K562 (cell line): Measurements from ENCODE around the gene CLIP4. TPM values are rescaled to one million over a fixed set of nuclear protein-coding genes. Genes with fewer than 3 reads are reported as not detected.

Experiments used
- ATAC-seq: fragments of 200-7000 bp; cut with Tn5 transposase; 3 replicates; pipeline ENCODE4 v1.9.1; 2020; ENCODE audit warnings: moderate library complexity
- BruUV-seq: library from RNA; stranded (reverse); fragments of 400-500 nt; replicated peaks from 2 replicates; lab custom pipeline; 2021; lab: Mats Ljungman, UMichigan
- CTCF ChIA-PET: fragments of 300-600 bp; formaldehyde crosslinking; extraction: SDS; loops from one replicate; lab custom pipeline; 2021; ENCODE audit warnings: low intra/inter-chr PET ratio; lab: Yijun Ruan, JAX
- POLR2A ChIA-PET: fragments of 300-600, 350-650 bp; sonication (Branson Sonifier 250); formaldehyde crosslinking; extraction: SDS; loops from one replicate; lab custom pipeline; 2021; ENCODE audit warnings: antibody characterized with exemption, inconsistent platforms; lab: Yijun Ruan, JAX
- DNase-seq, 4 experiments: peaks; one replicate each; pipeline versions ENCODE4 v3.0.0 to v3.0.0-alpha.2; 2011 to 2018; ENCODE audit warnings: low spot score in 3 of 4, mixed read lengths in 3 of 4; ENCODE audit errors: extremely low read depth in 1 of 4
- FAIRE-seq: peaks from 2 replicates; lab custom pipeline; 2011; peaks lifted over from hg19 to GRCh38; lab: Jason Lieb, UNC
- H2AFZ ChIP-seq: 2 replicates; pipeline ENCODE4 v1.6.0; 2011; ENCODE audit warnings: low read depth, low read length, control low read depth, inconsistent platforms
- H3K27ac ChIP-seq: fragments of 200-600 bp; 3 replicates; pipeline ENCODE4 v1.8.0; 2011; ENCODE audit warnings: low read depth, mild to moderate bottlenecking, control low read depth, inconsistent platforms, low read length, moderate library complexity, mixed read lengths; ENCODE audit errors: extremely low read depth
- H3K27me3 ChIP-seq, 2 experiments: fragments of 300-600 bp in 1 of 2; 2 replicates in 1 of 2; 3 replicates in 1 of 2; pipeline versions ENCODE4 v1.6.0 to v1.8.0; 2011; ENCODE audit warnings: inconsistent platforms in 2 of 2, low read length in 2 of 2, mild to moderate bottlenecking in 1 of 2, mixed read lengths in 1 of 2, moderate library complexity in 1 of 2; ENCODE audit not compliant: control insufficient read depth in 2 of 2, insufficient read depth in 2 of 2
- H3K36me3 ChIP-seq: fragments of 300-600 bp; 3 replicates; pipeline ENCODE4 v1.8.0; 2011; ENCODE audit warnings: mild to moderate bottlenecking, low read length, inconsistent platforms; ENCODE audit not compliant: control insufficient read depth, insufficient read depth
- H3K4me1 ChIP-seq, 2 experiments: fragments of 200-600 bp in 1 of 2; replicated peaks in 1 of 2; 2 replicates in 1 of 2; 3 replicates in 1 of 2; pipeline versions ENCODE4 v1.5.1 to v1.8.0; 2011; ENCODE audit warnings: inconsistent platforms in 2 of 2, low read length in 2 of 2, mild to moderate bottlenecking in 1 of 2, mixed read lengths in 1 of 2, moderate library complexity in 1 of 2; ENCODE audit not compliant: control insufficient read depth in 2 of 2, insufficient read depth in 2 of 2
- H3K4me2 ChIP-seq: 2 replicates; pipeline ENCODE4 v1.6.1; 2011; ENCODE audit warnings: low read length, control low read depth, inconsistent platforms, mixed read lengths; ENCODE audit not compliant: insufficient read depth
- H3K4me3 ChIP-seq: fragments of 200-600 bp; sonication (generic), shearing (Covaris generic); 2 replicates; pipeline ENCODE4 v1.5.1; 2016; ENCODE audit warnings: control low read depth, inconsistent platforms
- H3K79me2 ChIP-seq: fragments of 200-600 bp; 3 replicates; pipeline ENCODE4 v1.8.0; 2011; ENCODE audit warnings: low read length, inconsistent platforms; ENCODE audit not compliant: control insufficient read depth, insufficient read depth
- H3K9ac ChIP-seq, 2 experiments: 2 replicates each; pipeline versions ENCODE4 v1.6.0 to v1.6.1; 2011; ENCODE audit warnings: low read depth in 2 of 2, low read length in 2 of 2, control low read depth in 1 of 2, inconsistent platforms in 1 of 2, mild to moderate bottlenecking in 1 of 2, mixed read lengths in 1 of 2; ENCODE audit not compliant: insufficient read depth in 1 of 2
- H3K9me1 ChIP-seq: one replicate; pipeline ENCODE4 v1.6.0; 2011; ENCODE audit warnings: inconsistent platforms, mild to moderate bottlenecking, low read length, moderate library complexity; ENCODE audit not compliant: control insufficient read depth, insufficient read depth
- H3K9me3 ChIP-seq: replicated peaks from 2 replicates; pipeline ENCODE4 v1.5.1; 2011; ENCODE audit warnings: low read depth, low read length, inconsistent platforms; ENCODE audit not compliant: control insufficient read depth, insufficient read depth
- H4K20me1 ChIP-seq: replicated peaks from 2 replicates; pipeline ENCODE4 v1.6.1; 2011; ENCODE audit warnings: low read length, inconsistent platforms, mixed read lengths; ENCODE audit not compliant: control insufficient read depth, insufficient read depth
- FOXA1 ChIP-seq: fragments of 450-650 bp; IDR thresholded peaks from 2 replicates; pipeline ENCODE4 v1.6.1; 2016; ENCODE audit warnings: mild to moderate bottlenecking, borderline replicate concordance
- GATAD2A ChIP-seq: fragments of 450-650 bp; IDR thresholded peaks from 2 replicates; pipeline ENCODE4 v1.6.1; 2017
- GTF2E2 ChIP-seq: fragments of 200-800 bp; sonication (Bioruptor generic); IDR thresholded peaks from 2 replicates; pipeline ENCODE4 v1.6.1; 2016; ENCODE audit warnings: missing genetic modification characterization, missing compliant biosample characterization
- KHSRP ChIP-seq: fragments of 450-650 bp; IDR thresholded peaks from 2 replicates; pipeline ENCODE4 v1.6.1; 2017
- MECOM ChIP-seq: fragments of 250-450 bp; sonication (Bioruptor Pico); IDR thresholded peaks from 2 replicates; pipeline ENCODE4 v1.8.0; 2022; ENCODE audit warnings: inconsistent platforms
- POLR3A ChIP-seq: IDR thresholded peaks from 2 replicates; pipeline ENCODE4 v1.6.1; 2011; ENCODE audit warnings: borderline replicate concordance, mild to moderate bottlenecking, moderate library complexity; ENCODE audit not compliant: insufficient read length, insufficient read depth; ENCODE audit errors: extremely low read depth
- SMARCB1 ChIP-seq: IDR thresholded peaks from 2 replicates; pipeline ENCODE4 v1.6.1; 2011; ENCODE audit warnings: improper control_type of control experiment, low read depth; ENCODE audit not compliant: insufficient read length
- STAG1 ChIP-seq: sonication (generic); formaldehyde crosslinking; IDR thresholded peaks from 2 replicates; pipeline ENCODE4 v1.5.0; 2020; ENCODE audit warnings: missing genetic modification reagents, borderline replicate concordance
- WGBS: fragments of 100-300 bp; shearing (Covaris generic); methylation state at CpG from one replicate; pipeline ENCODE4 v1.1.6; 2016; ENCODE audit warnings: low coverage, mixed read lengths; ENCODE audit not compliant: insufficient coverage; ENCODE audit errors: missing lambda C conversion rate; 5-methylcytosine and 5-hydroxymethylcytosine counted together
- in situ Hi-C: fragments of 300-500 bp; cut with MboI; formaldehyde crosslinking; loops from 4 replicates; pipeline ENCODE4 v1.15.0; 2018; ENCODE audit warnings: inconsistent platforms, mixed read lengths
- intact Hi-C: fragments of 100-400 bp; cut with micrococcal nuclease; formaldehyde crosslinking; loops from 2 replicates; pipeline ENCODE4 v1.14.2; 2022
- polyA plus RNA-seq, 8 experiments: library from polyadenylated mRNA; depleted of rRNA in 4 of 8; stranded (reverse) in 5 of 8; unstranded in 3 of 8; fragments of >200 nt; fragmentation: Nextera tagmentation in 2 of 8; fragmentation: Illumina TruSeq in 1 of 8; extraction: Ambion mirVana in 2 of 8; extraction: Trizol in 1 of 8; gene quantifications; 2 replicates each; pipeline versions ENCODE4 v1.2.1 to v1.2.3, GENCODE V29; 2011 to 2014; ENCODE audit warnings: inconsistent platforms in 1 of 8, missing spikeins in 1 of 8
- total RNA-seq, 7 experiments: library from RNA; depleted of rRNA in 6 of 7; stranded (reverse); fragments of >200 nt in 6 of 7; fragmentation: Illumina TruSeq in 2 of 7; extraction: Trizol in 2 of 7; gene quantifications; 2 replicates each; pipeline versions ENCODE4 v1.2.1 to v1.2.3, GENCODE V29; 2011 to 2021; ENCODE audit warnings: low replicate concordance in 1 of 7

Gene CLIP4
- total and polyA plus RNA-seq, 9 of the 15 experiments (the other 6 are each of a cell fraction or from before 2014, with no cell fraction given): 0.03 to 0.38 (median 0.13) TPM; not detected in 5

GRCh38 chr2:29218550-29219125 lies 103.4 kb downstream of the CLIP4 start:
- H3K4me3 ChIP-seq: no peak overlapping the region
- H3K9me1 ChIP-seq: no peaks in the 10 kb centered on the region
- no peaks in the 10 kb centered on the region for H3K79me2 ChIP-seq
- ChIA-PET POLR2A (interaction anchor here (0.5 kb wide), 1 partner anchor 8 kb away, joined by 3 read pairs; no protein-coding TSS in a partner anchor), CTCF (no interaction called here)
- BruUV-seq: no TSS peak
- intact Hi-C loops (no loop called here), in situ Hi-C loops (no loop called here)
- peaks cover 2% of the 10 kb centered on the region for H4K20me1 ChIP-seq
- H3K27ac ChIP-seq: no peak overlapping the region
- H2AFZ ChIP-seq: no peak overlapping the region
- ATAC-seq (no peak), FAIRE-seq (no peak), DNase-seq (no peak)
- H3K4me2 ChIP-seq: no peak overlapping the region
- no peaks in the 10 kb centered on the region for H3K9me3 ChIP-seq
- peaks cover 0 to 54% of the 10 kb centered on the region in 2 experiments; a peak in 2 of 5 replicates for H3K27me3 ChIP-seq
- H3K4me1 ChIP-seq: no peaks in the 10 kb centered on the region
- no peak overlapping the region for H3K9ac ChIP-seq
- H3K36me3 ChIP-seq: no peaks in the 10 kb centered on the region
- TF ChIP-seq GATAD2A (no peak), GTF2E2 (no peak), POLR3A (no peak), SMARCB1 (no peak), KHSRP (no peak), MECOM (CRISPR knock-in tag) (no peak), STAG1 (CRISPR knock-in tag) (no peak), FOXA1 (no peak)
- 0% methylated on average over 4 of the region's 4 CpGs for WGBS
